NCI-H446 treated with DMSO at 0.1 percent for 48 hours (cell line): ENCODE data around the gene ANKRD23.

ENCODE experiments used
- DNase-seq: peaks from one replicate; lab custom pipeline; 2025; lab: John Stamatoyannopoulos, UW

ANKRD23 gene

GRCh38 chr2:96877042-96877451 is 33.2 kb upstream of the ANKRD23 start:
- no peak for DNase-seq

GRCh38 chr2:96876269-96877041 is 32.6 kb upstream of the ANKRD23 start:
- DNase-seq = no peak

DNA sequence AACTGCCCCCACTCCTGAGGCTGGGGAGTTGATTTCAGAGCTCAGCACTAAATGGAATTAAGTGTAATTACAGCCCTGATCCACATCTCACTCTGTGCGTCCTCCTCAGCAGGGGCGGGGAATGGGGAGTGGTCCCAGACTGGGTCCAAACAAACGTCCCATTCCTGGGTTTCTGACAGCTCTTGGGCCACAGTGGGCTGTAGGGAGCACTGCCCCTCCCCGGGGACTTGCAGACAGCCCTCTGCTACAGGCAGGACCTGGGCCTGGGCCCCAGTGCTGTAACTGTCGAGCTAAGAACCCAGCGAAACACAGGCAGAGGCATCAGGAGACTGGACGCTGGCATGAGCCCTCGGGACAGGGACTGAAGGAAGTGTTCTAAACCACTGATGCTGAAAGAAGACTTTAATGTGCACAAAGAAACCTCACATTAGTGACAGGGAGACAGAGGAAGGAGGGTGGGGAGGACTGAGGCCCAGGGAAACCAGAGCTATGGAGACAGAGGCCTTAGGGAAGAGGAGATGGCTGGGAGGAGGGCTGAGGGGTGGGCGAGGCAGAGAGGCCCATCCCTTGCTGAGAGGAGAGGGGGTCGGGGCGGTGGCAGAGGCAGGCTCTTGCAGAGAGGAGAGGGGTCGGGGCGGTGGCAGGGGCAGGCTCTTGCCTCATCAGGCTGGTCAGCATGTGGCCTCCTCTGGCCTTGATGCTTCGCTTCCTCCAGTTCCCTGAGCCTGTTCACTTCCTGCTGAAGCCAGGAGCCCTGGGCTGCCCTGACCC is 31.9 kb upstream of the ANKRD23 start:
- DNase-seq = no peak

DNA sequence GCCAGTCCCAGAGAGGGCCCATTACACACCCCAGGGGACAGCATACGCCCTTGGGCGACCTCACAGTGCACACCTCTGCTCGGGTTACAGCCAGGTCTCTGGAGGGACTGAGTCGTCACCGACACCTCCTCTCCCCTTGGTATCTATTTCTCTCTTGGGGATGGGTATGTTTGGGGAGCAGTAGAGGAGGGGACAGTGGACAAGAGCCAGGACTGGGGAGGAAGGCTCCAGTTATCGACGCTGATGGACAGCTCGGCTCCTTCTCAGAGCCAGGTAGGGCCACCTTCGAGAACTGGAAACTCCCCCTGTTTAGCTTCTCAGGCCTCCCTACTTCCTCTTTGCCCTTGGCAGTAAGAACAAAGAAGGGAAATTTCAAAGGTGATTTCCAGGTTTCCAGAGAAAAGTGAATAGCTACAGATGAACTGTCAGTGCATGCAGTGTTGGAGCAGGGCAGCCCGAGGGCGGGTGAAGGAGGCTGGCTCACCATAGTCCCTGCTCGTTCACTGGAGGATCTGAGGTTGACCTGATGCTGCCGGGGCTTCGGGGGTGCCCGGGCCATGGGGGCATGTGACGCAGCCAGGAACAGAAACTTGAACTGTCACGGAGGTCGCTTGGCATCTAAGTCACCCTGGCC is 30.5 kb upstream of the ANKRD23 start:
- DNase-seq = no peak

DNA sequence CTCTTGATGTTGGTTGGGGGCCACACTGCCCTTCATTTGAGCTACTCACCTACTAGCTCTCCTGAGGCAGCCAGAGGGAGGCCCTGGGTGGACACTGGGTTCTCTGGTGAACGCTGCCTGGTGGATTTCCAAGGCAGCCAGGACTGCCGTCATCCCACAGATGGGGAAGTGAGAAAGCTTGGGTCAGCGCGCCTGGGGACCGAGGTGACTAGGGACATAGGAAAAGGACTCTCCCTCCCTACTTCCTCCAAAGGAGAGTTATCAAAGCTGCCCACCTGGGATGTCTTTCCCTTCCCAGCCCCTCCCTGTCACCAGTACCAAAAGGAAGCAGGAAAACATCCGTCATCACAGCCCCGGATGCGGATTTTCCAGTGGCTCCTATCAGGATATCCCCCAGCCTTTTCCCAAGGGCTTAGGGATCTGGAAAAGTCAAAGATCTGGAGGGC is 29.9 kb upstream of the ANKRD23 start:
- DNase-seq = no peak

GRCh38 chr2:96872591-96873349 is 28.9 kb upstream of the ANKRD23 start:
- no peak for DNase-seq

- DNase-seq = no peak
These were observed 26.9 kb upstream of the ANKRD23 start for GRCh38 chr2:96870626-96871255.

DNA sequence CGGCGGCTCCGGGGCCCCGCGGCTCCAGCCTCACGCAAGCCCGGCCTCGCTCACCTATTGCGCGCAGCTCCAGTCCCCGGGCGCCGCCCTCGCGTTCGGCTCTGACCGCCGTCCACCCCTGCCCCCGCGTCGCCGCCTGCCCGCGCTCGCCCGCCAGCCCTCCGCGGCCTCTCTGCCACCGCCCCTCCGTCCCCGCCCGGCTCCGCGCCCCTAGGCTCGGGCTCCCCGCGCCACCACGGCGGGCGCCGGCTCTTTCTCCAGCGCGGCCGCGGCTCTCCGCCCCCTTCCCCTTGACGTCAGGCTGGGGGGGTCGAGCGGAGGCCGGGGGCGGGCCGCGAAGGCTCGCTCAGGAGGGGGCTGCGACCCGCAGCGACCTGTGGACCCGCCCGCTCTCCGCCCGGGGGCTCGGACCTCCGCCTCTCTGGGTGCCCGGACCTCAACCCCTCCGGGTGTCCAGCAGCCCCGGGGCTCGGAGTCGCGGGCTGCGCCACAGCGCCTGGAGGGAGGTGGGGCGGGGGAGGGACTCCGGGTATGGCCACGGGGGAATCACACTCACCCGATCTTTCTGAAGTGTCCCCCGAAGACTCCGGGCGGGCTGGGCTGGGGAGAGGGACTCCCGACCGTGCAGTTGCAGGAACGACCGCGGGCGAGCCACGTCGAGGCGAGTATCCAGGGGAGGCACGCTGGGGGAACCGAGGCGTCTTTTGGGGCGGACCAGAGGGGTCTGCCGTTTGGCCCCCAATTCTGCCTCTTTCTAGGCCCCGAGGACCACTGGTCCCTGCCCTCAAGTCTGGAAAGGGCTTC is 26.2 kb upstream of the ANKRD23 start, which contains the start of gene SEMA4C:
Gene SEMA4C, minus strand, starts transcription at position 259 of the 804 bp plus-strand sequence. CDS start 2,194 bp downstream, outside the sequence.
- DNase-seq = no peak

DNA sequence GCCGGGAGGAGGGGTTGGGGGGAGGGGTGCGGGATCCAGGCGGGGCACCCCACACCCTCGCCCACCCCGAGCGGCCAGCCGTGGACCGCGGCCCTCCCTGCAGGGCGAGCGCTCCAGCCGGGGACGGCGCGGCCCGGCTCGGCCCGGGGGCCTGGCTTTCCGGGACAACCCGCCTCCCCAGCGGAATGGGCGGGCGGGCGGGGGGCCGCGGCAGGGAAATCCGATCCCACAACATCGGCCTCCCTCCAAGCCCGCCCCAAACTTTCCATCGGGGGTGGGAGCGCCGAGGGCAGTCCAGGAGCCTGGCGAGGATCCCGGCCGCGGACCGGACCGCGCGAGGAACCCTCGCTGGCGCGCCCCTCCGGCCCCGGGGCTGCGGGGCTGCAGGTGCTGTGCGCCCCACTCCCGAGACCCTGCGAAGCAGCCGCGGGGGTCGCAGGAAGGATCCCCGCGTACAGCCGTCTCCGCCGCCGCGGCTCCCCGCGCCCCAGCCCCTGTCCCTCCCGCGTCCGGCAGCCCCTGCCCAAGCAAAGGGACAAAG is 25.5 kb upstream of the ANKRD23 start:
- no peak for DNase-seq

DNA sequence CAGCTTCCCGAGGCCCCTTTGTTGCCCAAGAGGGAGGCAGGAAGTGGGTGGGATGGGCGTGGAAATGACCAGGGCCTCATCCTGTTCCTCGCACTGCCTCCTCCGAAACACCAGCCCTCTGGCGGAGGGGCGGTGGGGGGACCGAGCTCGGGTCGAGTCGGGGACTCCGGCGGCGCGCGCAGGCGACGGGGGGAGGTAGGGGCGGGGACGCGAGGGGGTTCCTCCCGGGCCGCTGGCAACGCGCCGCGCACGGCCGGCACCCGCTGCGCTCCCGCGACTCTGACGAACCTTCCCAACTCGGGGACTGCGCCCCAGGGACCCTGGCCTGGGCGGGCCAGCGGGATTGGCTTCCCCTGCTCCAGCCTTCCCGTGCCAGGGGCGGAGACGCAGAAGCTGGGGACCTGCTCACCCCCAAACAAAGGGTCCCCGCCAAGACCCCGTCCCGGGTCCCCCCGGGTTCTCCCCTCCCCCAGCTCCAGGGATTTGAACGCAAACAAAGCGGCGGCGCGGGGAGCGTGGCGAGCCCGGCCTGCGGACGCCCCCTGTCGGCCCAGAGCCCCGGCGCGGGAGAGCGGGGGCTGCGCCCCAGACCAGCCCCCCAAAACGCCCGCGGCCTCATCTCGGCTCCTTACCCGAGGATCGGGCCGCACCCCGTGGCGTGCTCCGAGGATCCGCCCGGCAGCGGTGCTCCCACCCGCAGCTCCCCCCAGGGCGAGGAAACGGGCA is 24.9 kb upstream of the ANKRD23 start:
- peak; percentile 23 for DNase-seq

- no peak for DNase-seq
These were observed 24.1 kb upstream of the ANKRD23 start for GRCh38 chr2:96867756-96868554.

GRCh38 chr2:96866986-96867755 is 23.4 kb upstream of the ANKRD23 start:
- no peak for DNase-seq

DNA sequence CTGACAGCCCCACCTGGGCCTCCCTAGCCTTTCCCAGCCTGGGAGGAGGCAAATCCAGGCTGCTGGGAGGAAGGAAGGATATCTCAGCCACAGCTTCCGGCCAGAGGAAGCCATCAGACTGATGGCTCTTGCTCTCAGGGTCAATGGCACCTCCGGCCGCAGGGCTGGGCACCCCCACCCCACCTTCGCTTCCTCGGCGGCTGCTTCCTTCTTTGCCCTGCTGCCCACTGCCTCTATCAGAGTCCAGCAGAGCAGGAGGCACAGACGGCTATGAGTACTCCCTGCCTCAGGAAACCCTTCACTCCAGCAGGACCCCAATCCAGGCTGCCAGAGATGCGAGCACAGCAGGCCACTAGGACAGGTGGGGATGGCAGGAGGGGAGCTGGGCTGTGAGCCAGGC is 22.8 kb upstream of the ANKRD23 start:
- DNase-seq = no peak

DNA sequence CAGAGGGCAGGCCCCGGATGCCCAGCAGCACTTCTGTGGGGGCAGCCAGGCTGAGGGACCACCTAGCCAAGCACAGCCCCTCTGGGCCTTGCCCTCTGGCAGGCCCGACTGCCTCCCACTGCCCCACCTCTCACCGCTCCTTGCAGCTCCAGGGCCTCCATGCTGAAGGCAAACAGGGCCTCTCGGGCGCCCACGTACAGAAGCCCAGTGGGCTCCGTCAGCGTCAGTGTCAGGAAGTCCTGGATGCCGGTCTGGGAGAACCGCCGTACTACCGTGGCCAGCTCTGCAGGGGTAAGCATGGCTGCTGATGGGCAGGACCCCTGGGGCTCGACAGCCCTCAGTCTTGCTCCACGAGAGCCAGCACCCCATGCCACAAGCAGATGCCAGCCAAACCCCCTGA is 22.3 kb upstream of the ANKRD23 start:
- DNase-seq = no peak

DNA sequence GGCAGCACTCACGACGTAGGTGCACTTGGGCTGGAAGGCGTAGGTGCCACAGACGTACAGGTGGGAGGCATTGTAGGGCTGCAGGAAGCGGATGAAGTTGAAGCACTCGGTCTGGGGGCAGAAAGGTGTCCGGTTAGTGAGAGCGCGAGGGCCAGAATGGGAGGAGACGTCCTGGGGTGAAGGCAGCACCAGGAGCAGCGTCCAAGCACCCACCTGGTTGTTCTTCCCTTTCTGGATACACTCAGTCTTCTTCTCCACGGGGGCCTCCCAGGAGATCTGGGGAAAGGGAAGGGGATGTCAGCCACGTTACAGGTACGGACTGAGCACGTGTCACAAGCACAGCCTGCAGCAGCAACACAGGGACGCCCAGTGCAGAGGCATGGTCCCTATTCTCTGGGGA is 21.8 kb upstream of the ANKRD23 start:
- DNase-seq = no peak

- DNase-seq = no peak
These were observed 20.7 kb upstream of the ANKRD23 start for GRCh38 chr2:96864343-96865091.
